ENCODE measurements around the gene PARVB. TPM values are rescaled to one million over a fixed set of nuclear protein-coding genes. Genes with fewer than 3 reads are reported as not detected.

Gene PARVB
- total RNA-seq, 4 donors from 2014 or later = 59.5 to 82.0 (median 61.2) TPM

GRCh38 chr22:44200451-44200850 lies 176.3 kb downstream of the PARVB start:
- no peak for TF ChIP-seq CTCF (IDR thresholded peaks at IDR 0.05)
- no peak for DNase-seq (ENCODE audit: low spot score)
- ATAC-seq (ENCODE audit: low FRiP score) = no peak

- DNase-seq (ENCODE audit: low spot score) = no peak
- TF ChIP-seq CTCF (IDR thresholded peaks at IDR 0.05) = no peak
- no peak for ATAC-seq (ENCODE audit: low FRiP score)
Observed at GRCh38 chr22:44200855-44201550, 176.9 kb downstream of the PARVB start.

GRCh38 chr22:44201665-44202064 lies 177.6 kb downstream of the PARVB start:
- DNase-seq (ENCODE audit: low spot score) (no peak), ATAC-seq (ENCODE audit: low FRiP score) (no peak)
- TF ChIP-seq CTCF (IDR thresholded peaks at IDR 0.05) = no peak

GRCh38 chr22:44202261-44202789 lies 178.2 kb downstream of the PARVB start:
- ATAC-seq (ENCODE audit: low FRiP score) (peak; percentile 31), DNase-seq (ENCODE audit: low spot score) (no peak)
- no peak for TF ChIP-seq CTCF (IDR thresholded peaks at IDR 0.05)

GRCh38 chr22:44203203-44203602 lies 179.1 kb downstream of the PARVB start:
- ATAC-seq (ENCODE audit: low FRiP score) = no peak
- no peak for DNase-seq (ENCODE audit: low spot score)
- TF ChIP-seq CTCF (IDR thresholded peaks at IDR 0.05) = no peak

- no peak for TF ChIP-seq CTCF (IDR thresholded peaks at IDR 0.05)
- ATAC-seq (ENCODE audit: low FRiP score) (no peak), DNase-seq (ENCODE audit: low spot score) (no peak)
Observed at GRCh38 chr22:44204739-44205515, 180.8 kb downstream of the PARVB start.

Data from omental fat pad (tissue), 4 donors.